HG02763 (cell line): ENCODE measurements around the gene PRIMA1.

ENCODE experiments used
- ATAC-seq: cut with Tn5 transposase; IDR thresholded peaks from one replicate; pipeline ENCODE4 v1.9.1; 2021; ENCODE audit warnings: mild to moderate bottlenecking, moderate library complexity; ENCODE audit not compliant: unreplicated experiment

Gene PRIMA1

GRCh38 chr14:93714605-93715004 is 73.7 kb downstream of the PRIMA1 start:
- ATAC-seq = no peak

- no peak for ATAC-seq
Measured at GRCh38 chr14:93713726-93714405, 74.4 kb downstream of the PRIMA1 start.

GRCh38 chr14:93712838-93713724 is 75.2 kb downstream of the PRIMA1 start:
- no peak for ATAC-seq

GRCh38 chr14:93712079-93712837 is 76.0 kb downstream of the PRIMA1 start:
- no peak for ATAC-seq

GRCh38 chr14:93709249-93709648 is 79.0 kb downstream of the PRIMA1 start:
- no peak for ATAC-seq

GRCh38 chr14:93708800-93709199 is 79.5 kb downstream of the PRIMA1 start:
- ATAC-seq = no peak

GRCh38 chr14:93708311-93708734 is 80.0 kb downstream of the PRIMA1 start:
- no peak for ATAC-seq

GRCh38 chr14:93707475-93707874 is 80.8 kb downstream of the PRIMA1 start:
- no peak for ATAC-seq

- no peak for ATAC-seq
Measured at GRCh38 chr14:93706360-93706955, 81.8 kb downstream of the PRIMA1 start.

GRCh38 chr14:93705513-93706156 is 82.7 kb downstream of the PRIMA1 start:
- ATAC-seq = no peak

GRCh38 chr14:93703941-93704340 is 84.3 kb downstream of the PRIMA1 start:
- no peak for ATAC-seq

GRCh38 chr14:93702946-93703345 is 85.3 kb downstream of the PRIMA1 start:
- no peak for ATAC-seq

GRCh38 chr14:93701562-93701961 is 86.7 kb downstream of the PRIMA1 start:
- no peak for ATAC-seq

- no peak for ATAC-seq
Measured at GRCh38 chr14:93700928-93701327, 87.4 kb downstream of the PRIMA1 start.

- ATAC-seq = no peak
Measured at GRCh38 chr14:93693914-93694313, 94.4 kb downstream of the PRIMA1 start.

GRCh38 chr14:93691042-93691780 is 97.1 kb downstream of the PRIMA1 start:
- ATAC-seq = no peak

- ATAC-seq = no peak
Measured at GRCh38 chr14:93690146-93690545, 98.1 kb downstream of the PRIMA1 start.

GRCh38 chr14:93688820-93689219 is 99.5 kb downstream of the PRIMA1 start:
- no peak for ATAC-seq

GRCh38 chr14:93688239-93688666 is 100.0 kb downstream of the PRIMA1 start:
- no peak for ATAC-seq

- no peak for ATAC-seq
Measured at GRCh38 chr14:93686268-93686667, 102.0 kb downstream of the PRIMA1 start.
